K562 (cell line): ENCODE results near the gene DMAC2. TPM values are rescaled to one million over a fixed set of nuclear protein-coding genes. Genes with fewer than 3 reads are reported as not detected.
A peak's percentile ranks its signal among the peaks of the same experiment; 100 is the strongest.

ENCODE experiments used
- ATAC-seq: fragments of 200-7000 bp; cut with Tn5 transposase; 3 replicates; pipeline ENCODE4 v1.9.1; 2020; ENCODE audit warnings: moderate library complexity
- BruUV-seq: library from RNA; stranded (reverse); fragments of 400-500 nt; replicated peaks from 2 replicates; lab custom pipeline; 2021; lab: Mats Ljungman, UMichigan
- CTCF ChIA-PET: fragments of 300-600 bp; formaldehyde crosslinking; extraction: SDS; loops from one replicate; lab custom pipeline; 2021; ENCODE audit warnings: low intra/inter-chr PET ratio; lab: Yijun Ruan, JAX
- POLR2A ChIA-PET: fragments of 300-600, 350-650 bp; sonication (Branson Sonifier 250); formaldehyde crosslinking; extraction: SDS; loops from one replicate; lab custom pipeline; 2021; ENCODE audit warnings: antibody characterized with exemption, inconsistent platforms; lab: Yijun Ruan, JAX
- DNase-seq, 4 experiments: peaks; one replicate each; pipeline versions ENCODE4 v3.0.0 to v3.0.0-alpha.2; 2011 to 2018; ENCODE audit warnings: low spot score in 3 of 4, mixed read lengths in 3 of 4; ENCODE audit errors: extremely low read depth in 1 of 4
- FAIRE-seq: peaks from 2 replicates; lab custom pipeline; 2011; peaks lifted over from hg19 to GRCh38; lab: Jason Lieb, UNC
- H2AFZ ChIP-seq: 2 replicates; pipeline ENCODE4 v1.6.0; 2011; ENCODE audit warnings: low read depth, low read length, control low read depth, inconsistent platforms
- H3K27ac ChIP-seq: fragments of 200-600 bp; 3 replicates; pipeline ENCODE4 v1.8.0; 2011; ENCODE audit warnings: low read depth, mild to moderate bottlenecking, control low read depth, inconsistent platforms, low read length, moderate library complexity, mixed read lengths; ENCODE audit errors: extremely low read depth
- H3K27me3 ChIP-seq, 2 experiments: fragments of 300-600 bp in 1 of 2; 2 replicates in 1 of 2; 3 replicates in 1 of 2; pipeline versions ENCODE4 v1.6.0 to v1.8.0; 2011; ENCODE audit warnings: inconsistent platforms in 2 of 2, low read length in 2 of 2, mild to moderate bottlenecking in 1 of 2, mixed read lengths in 1 of 2, moderate library complexity in 1 of 2; ENCODE audit not compliant: control insufficient read depth in 2 of 2, insufficient read depth in 2 of 2
- H3K36me3 ChIP-seq: fragments of 300-600 bp; 3 replicates; pipeline ENCODE4 v1.8.0; 2011; ENCODE audit warnings: mild to moderate bottlenecking, low read length, inconsistent platforms; ENCODE audit not compliant: control insufficient read depth, insufficient read depth
- H3K4me1 ChIP-seq, 2 experiments: fragments of 200-600 bp in 1 of 2; replicated peaks in 1 of 2; 2 replicates in 1 of 2; 3 replicates in 1 of 2; pipeline versions ENCODE4 v1.5.1 to v1.8.0; 2011; ENCODE audit warnings: inconsistent platforms in 2 of 2, low read length in 2 of 2, mild to moderate bottlenecking in 1 of 2, mixed read lengths in 1 of 2, moderate library complexity in 1 of 2; ENCODE audit not compliant: control insufficient read depth in 2 of 2, insufficient read depth in 2 of 2
- H3K4me2 ChIP-seq: 2 replicates; pipeline ENCODE4 v1.6.1; 2011; ENCODE audit warnings: low read length, control low read depth, inconsistent platforms, mixed read lengths; ENCODE audit not compliant: insufficient read depth
- H3K4me3 ChIP-seq: fragments of 200-600 bp; sonication (generic), shearing (Covaris generic); 2 replicates; pipeline ENCODE4 v1.5.1; 2016; ENCODE audit warnings: control low read depth, inconsistent platforms
- H3K79me2 ChIP-seq: fragments of 200-600 bp; 3 replicates; pipeline ENCODE4 v1.8.0; 2011; ENCODE audit warnings: low read length, inconsistent platforms; ENCODE audit not compliant: control insufficient read depth, insufficient read depth
- H3K9ac ChIP-seq, 2 experiments: 2 replicates each; pipeline versions ENCODE4 v1.6.0 to v1.6.1; 2011; ENCODE audit warnings: low read depth in 2 of 2, low read length in 2 of 2, control low read depth in 1 of 2, inconsistent platforms in 1 of 2, mild to moderate bottlenecking in 1 of 2, mixed read lengths in 1 of 2; ENCODE audit not compliant: insufficient read depth in 1 of 2
- H3K9me1 ChIP-seq: one replicate; pipeline ENCODE4 v1.6.0; 2011; ENCODE audit warnings: inconsistent platforms, mild to moderate bottlenecking, low read length, moderate library complexity; ENCODE audit not compliant: control insufficient read depth, insufficient read depth
- H3K9me3 ChIP-seq: replicated peaks from 2 replicates; pipeline ENCODE4 v1.5.1; 2011; ENCODE audit warnings: low read depth, low read length, inconsistent platforms; ENCODE audit not compliant: control insufficient read depth, insufficient read depth
- H4K20me1 ChIP-seq: replicated peaks from 2 replicates; pipeline ENCODE4 v1.6.1; 2011; ENCODE audit warnings: low read length, inconsistent platforms, mixed read lengths; ENCODE audit not compliant: control insufficient read depth, insufficient read depth
- CTCFL ChIP-seq: IDR thresholded peaks from 2 replicates; pipeline ENCODE4 v1.6.1; 2011; ENCODE audit warnings: borderline replicate concordance, low read depth, mild to moderate bottlenecking, moderate library complexity, low read length; ENCODE audit not compliant: insufficient read depth, poor library complexity, severe bottlenecking
- ELK1 ChIP-seq: sonication (generic); formaldehyde crosslinking; IDR thresholded peaks from 2 replicates; pipeline ENCODE4 v1.8.1; 2022; ENCODE audit warnings: missing genetic modification reagents
- ERF ChIP-seq: fragments of 450-650 bp; formaldehyde crosslinking; IDR thresholded peaks from 2 replicates; pipeline ENCODE4 v1.4.0; 2020; ENCODE audit warnings: mild to moderate bottlenecking, mixed read lengths
- MECOM ChIP-seq: fragments of 250-450 bp; sonication (Bioruptor Pico); IDR thresholded peaks from 2 replicates; pipeline ENCODE4 v1.8.0; 2022; ENCODE audit warnings: inconsistent platforms
- MEF2A ChIP-seq: IDR thresholded peaks from 2 replicates; pipeline ENCODE4 v1.6.1; 2011; ENCODE audit warnings: low read depth, mild to moderate bottlenecking, low read length, moderate library complexity; ENCODE audit not compliant: control insufficient read depth
- MEF2D ChIP-seq: conservative IDR thresholded peaks from 2 replicates; pipeline ENCODE4 v1.6.1; 2016; ENCODE audit warnings: low read depth, missing genetic modification characterization, missing compliant biosample characterization
- POLR2AphosphoS5 ChIP-seq: IDR thresholded peaks from 2 replicates; pipeline ENCODE4 v1.6.1; 2011; ENCODE audit warnings: mild to moderate bottlenecking, low read depth, low read length, moderate library complexity; ENCODE audit not compliant: control insufficient read depth, insufficient read depth
- RBM25 ChIP-seq: fragments of 200-400 bp; formaldehyde crosslinking; IDR thresholded peaks from 2 replicates; pipeline ENCODE4 v1.6.1; 2018; ENCODE audit warnings: low read length, low read depth, moderate library complexity; ENCODE audit not compliant: severe bottlenecking
- XRCC3 ChIP-seq: fragments of 450-650 bp; IDR thresholded peaks from 2 replicates; pipeline ENCODE4 v1.6.1; 2017; ENCODE audit warnings: mild to moderate bottlenecking, moderate library complexity
- YBX1 ChIP-seq: fragments of 450-650 bp; IDR thresholded peaks from 2 replicates; pipeline ENCODE4 v1.7.1; 2016; ENCODE audit warnings: mild to moderate bottlenecking
- ZFP36 ChIP-seq: fragments of 150-350 bp; IDR thresholded peaks from 2 replicates; pipeline ENCODE4 v1.6.1; 2018; ENCODE audit warnings: low read length, low read depth; ENCODE audit not compliant: partially characterized antibody
- ZKSCAN3 ChIP-seq: fragments of 250-450 bp; sonication (Bioruptor Pico); IDR thresholded peaks from 2 replicates; pipeline ENCODE4 v1.4.0; 2020
- ZNF165 ChIP-seq: fragments of 250-450 bp; sonication (Bioruptor Pico); IDR thresholded peaks from 2 replicates; pipeline ENCODE4 v1.4.0; 2020; ENCODE audit warnings: borderline replicate concordance
- ZNF384 ChIP-seq: IDR thresholded peaks from 2 replicates; pipeline ENCODE4 v1.6.1; 2012; ENCODE audit warnings: low read depth, low read length, improper control_type of control experiment
- ZNF551 ChIP-seq: fragments of 250-450 bp; sonication (Bioruptor Pico); IDR thresholded peaks from 2 replicates; pipeline ENCODE4 v1.5.0; 2021; ENCODE audit warnings: mild to moderate bottlenecking, moderate library complexity
- WGBS: fragments of 100-300 bp; shearing (Covaris generic); methylation state at CpG from one replicate; pipeline ENCODE4 v1.1.6; 2016; ENCODE audit warnings: low coverage, mixed read lengths; ENCODE audit not compliant: insufficient coverage; ENCODE audit errors: missing lambda C conversion rate; 5-methylcytosine and 5-hydroxymethylcytosine counted together
- in situ Hi-C: fragments of 300-500 bp; cut with MboI; formaldehyde crosslinking; loops from 4 replicates; pipeline ENCODE4 v1.15.0; 2018; ENCODE audit warnings: inconsistent platforms, mixed read lengths
- intact Hi-C: fragments of 100-400 bp; cut with micrococcal nuclease; formaldehyde crosslinking; loops from 2 replicates; pipeline ENCODE4 v1.14.2; 2022
- polyA plus RNA-seq, 8 experiments: library from polyadenylated mRNA; depleted of rRNA in 4 of 8; stranded (reverse) in 5 of 8; unstranded in 3 of 8; fragments of >200 nt; fragmentation: Nextera tagmentation in 2 of 8; fragmentation: Illumina TruSeq in 1 of 8; extraction: Ambion mirVana in 2 of 8; extraction: Trizol in 1 of 8; gene quantifications; 2 replicates each; pipeline versions ENCODE4 v1.2.1 to v1.2.3, GENCODE V29; 2011 to 2014; ENCODE audit warnings: inconsistent platforms in 1 of 8, missing spikeins in 1 of 8
- total RNA-seq, 7 experiments: library from RNA; depleted of rRNA in 6 of 7; stranded (reverse); fragments of >200 nt in 6 of 7; fragmentation: Illumina TruSeq in 2 of 7; extraction: Trizol in 2 of 7; gene quantifications; 2 replicates each; pipeline versions ENCODE4 v1.2.1 to v1.2.3, GENCODE V29; 2011 to 2021; ENCODE audit warnings: low replicate concordance in 1 of 7
- TF ChIP-seq, protein P1 (sequence below), 2 experiments: fragments of 450-650 bp in 1 of 2; IDR thresholded peaks; 2 replicates each; pipeline ENCODE4 v1.6.1; 2011 to 2017; ENCODE audit warnings: low read depth in 2 of 2, antibody characterized with exemption in 1 of 2, borderline replicate concordance in 1 of 2, low read length in 1 of 2, mild to moderate bottlenecking in 1 of 2, mixed read lengths in 1 of 2; ENCODE audit not compliant: control insufficient read depth in 1 of 2

DMAC2 gene
- total and polyA plus RNA-seq, 9 of the 15 experiments (the other 6 are each of a cell fraction or from before 2014, with no cell fraction given): 12.9 to 61.2 (median 43.1) TPM

DNA sequence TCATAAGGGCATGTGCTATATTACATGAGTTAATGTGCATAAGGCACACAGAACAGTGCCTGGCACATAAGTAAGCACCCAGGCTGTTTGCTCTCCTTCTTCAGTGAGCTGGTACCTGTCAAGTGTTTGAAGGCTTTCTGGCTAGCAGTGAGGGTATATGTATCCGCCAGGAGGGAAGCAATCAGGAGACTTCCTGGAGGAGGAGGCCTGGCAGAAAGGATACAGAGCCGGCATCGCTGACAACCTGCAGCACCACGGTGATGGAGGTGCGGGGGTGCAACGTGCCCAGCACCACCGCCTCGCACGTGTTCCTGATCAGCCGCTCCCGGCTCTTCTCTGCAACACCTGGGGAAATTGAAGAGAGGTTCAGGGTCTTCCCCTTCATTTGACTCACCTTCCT, 48.1 kb downstream of the DMAC2 start:
- no peak overlapping the region for H3K4me3 ChIP-seq
- intact Hi-C loops (no loop called here), in situ Hi-C loops (no loop called here)
- no peaks in the 10 kb centered on the region for H3K9me3 ChIP-seq
- TF ChIP-seq YBX1 (no peak), ZFP36 (peak; percentile 91), MECOM (no peak), ZNF165 (no peak), XRCC3 (no peak), RBM25 (peak; percentile 10), CTCFL (no peak), ZNF551 (CRISPR knock-in tag) (no peak), ERF (CRISPR knock-in tag) (no peak), POLR2AphosphoS5 (no peak), MEF2A (no peak), MEF2D (no peak), ELK1 (no peak), ZKSCAN3 (no peak), ZNF384 (no peak)
- TF ChIP-seq, protein P1, sequence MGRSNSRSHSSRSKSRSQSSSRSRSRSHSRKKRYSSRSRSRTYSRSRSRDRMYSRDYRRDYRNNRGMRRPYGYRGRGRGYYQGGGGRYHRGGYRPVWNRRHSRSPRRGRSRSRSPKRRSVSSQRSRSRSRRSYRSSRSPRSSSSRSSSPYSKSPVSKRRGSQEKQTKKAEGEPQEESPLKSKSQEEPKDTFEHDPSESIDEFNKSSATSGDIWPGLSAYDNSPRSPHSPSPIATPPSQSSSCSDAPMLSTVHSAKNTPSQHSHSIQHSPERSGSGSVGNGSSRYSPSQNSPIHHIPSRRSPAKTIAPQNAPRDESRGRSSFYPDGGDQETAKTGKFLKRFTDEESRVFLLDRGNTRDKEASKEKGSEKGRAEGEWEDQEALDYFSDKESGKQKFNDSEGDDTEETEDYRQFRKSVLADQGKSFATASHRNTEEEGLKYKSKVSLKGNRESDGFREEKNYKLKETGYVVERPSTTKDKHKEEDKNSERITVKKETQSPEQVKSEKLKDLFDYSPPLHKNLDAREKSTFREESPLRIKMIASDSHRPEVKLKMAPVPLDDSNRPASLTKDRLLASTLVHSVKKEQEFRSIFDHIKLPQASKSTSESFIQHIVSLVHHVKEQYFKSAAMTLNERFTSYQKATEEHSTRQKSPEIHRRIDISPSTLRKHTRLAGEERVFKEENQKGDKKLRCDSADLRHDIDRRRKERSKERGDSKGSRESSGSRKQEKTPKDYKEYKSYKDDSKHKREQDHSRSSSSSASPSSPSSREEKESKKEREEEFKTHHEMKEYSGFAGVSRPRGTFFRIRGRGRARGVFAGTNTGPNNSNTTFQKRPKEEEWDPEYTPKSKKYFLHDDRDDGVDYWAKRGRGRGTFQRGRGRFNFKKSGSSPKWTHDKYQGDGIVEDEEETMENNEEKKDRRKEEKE (IDR thresholded peaks at IDR 0.05; ENCODE audit: borderline replicate concordance in 1 of 2, control insufficient read depth in 1 of 2, low read depth in 2 of 2, low read length in 1 of 2): no peak
- FAIRE-seq: no peak
- no peak overlapping the region for H3K9ac ChIP-seq
- peaks cover 13 to 17% of the 10 kb centered on the region in 2 experiments; a peak in 4 of 5 replicates for H3K4me1 ChIP-seq
- H3K79me2 ChIP-seq: peaks cover 25% of the 10 kb centered on the region
- no peak overlapping the region for H2AFZ ChIP-seq
- 83% methylated on average over 11 of the region's 11 CpGs for WGBS
- no peak for DNase-seq
- H3K27me3 ChIP-seq: no peaks in the 10 kb centered on the region
- H3K36me3 ChIP-seq: peaks cover 60% of the 10 kb centered on the region; the same call in 2 of the 3 replicates
- BruUV-seq: no TSS peak
- H3K9me1 ChIP-seq: no peaks in the 10 kb centered on the region
- no peaks in the 10 kb centered on the region for H4K20me1 ChIP-seq
- ChIA-PET POLR2A (no interaction called here), CTCF (no interaction called here)
- H3K4me2 ChIP-seq: no peak overlapping the region
- no peak for ATAC-seq
- no peak overlapping the region for H3K27ac ChIP-seq
